Ishikawa (cell line): ENCODE measurements around the gene PCDHB14.

Experiments used
- EP300 ChIP-seq: IDR thresholded peaks from 2 replicates; pipeline ENCODE4 v1.6.1; 2012; ENCODE audit warnings: borderline replicate concordance
- FOXM1 ChIP-seq: IDR thresholded peaks from 2 replicates; pipeline ENCODE4 v1.6.1; 2012; ENCODE audit warnings: low read depth, borderline replicate concordance
- RAD21 ChIP-seq: IDR thresholded peaks from 2 replicates; pipeline ENCODE4 v1.6.1; 2012; ENCODE audit warnings: low read depth
- TAF1 ChIP-seq: IDR thresholded peaks from 2 replicates; pipeline ENCODE4 v1.6.1; 2012; ENCODE audit warnings: low read depth, mild to moderate bottlenecking
- TF ChIP-seq, protein P1 (sequence below): IDR thresholded peaks from 2 replicates; pipeline ENCODE4 v1.6.1; 2012; ENCODE audit warnings: low read depth, mild to moderate bottlenecking

DNA sequence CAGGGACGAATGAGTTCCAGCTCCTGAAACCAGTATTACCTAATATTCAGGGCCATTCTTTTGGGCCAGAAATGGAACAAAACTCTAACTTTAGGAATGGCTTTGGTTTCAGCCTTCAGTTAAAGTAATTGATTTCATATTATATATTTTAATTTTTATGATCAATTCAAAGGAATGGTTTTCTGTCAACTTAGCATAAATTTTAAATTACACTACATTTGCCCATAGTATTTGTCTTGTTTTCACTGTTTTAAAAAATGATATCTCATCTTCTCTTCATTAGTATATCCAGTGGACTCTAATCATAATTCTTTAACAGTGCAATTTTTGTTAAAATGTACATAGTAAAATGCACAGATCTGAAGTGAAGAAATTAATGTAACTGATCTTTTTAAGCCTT, 42.8 kb upstream of the PCDHB14 start:
- TF ChIP-seq EP300 (no peak), FOXM1 (no peak), TAF1 (no peak), RAD21 (no peak)
- TF ChIP-seq, protein P1, sequence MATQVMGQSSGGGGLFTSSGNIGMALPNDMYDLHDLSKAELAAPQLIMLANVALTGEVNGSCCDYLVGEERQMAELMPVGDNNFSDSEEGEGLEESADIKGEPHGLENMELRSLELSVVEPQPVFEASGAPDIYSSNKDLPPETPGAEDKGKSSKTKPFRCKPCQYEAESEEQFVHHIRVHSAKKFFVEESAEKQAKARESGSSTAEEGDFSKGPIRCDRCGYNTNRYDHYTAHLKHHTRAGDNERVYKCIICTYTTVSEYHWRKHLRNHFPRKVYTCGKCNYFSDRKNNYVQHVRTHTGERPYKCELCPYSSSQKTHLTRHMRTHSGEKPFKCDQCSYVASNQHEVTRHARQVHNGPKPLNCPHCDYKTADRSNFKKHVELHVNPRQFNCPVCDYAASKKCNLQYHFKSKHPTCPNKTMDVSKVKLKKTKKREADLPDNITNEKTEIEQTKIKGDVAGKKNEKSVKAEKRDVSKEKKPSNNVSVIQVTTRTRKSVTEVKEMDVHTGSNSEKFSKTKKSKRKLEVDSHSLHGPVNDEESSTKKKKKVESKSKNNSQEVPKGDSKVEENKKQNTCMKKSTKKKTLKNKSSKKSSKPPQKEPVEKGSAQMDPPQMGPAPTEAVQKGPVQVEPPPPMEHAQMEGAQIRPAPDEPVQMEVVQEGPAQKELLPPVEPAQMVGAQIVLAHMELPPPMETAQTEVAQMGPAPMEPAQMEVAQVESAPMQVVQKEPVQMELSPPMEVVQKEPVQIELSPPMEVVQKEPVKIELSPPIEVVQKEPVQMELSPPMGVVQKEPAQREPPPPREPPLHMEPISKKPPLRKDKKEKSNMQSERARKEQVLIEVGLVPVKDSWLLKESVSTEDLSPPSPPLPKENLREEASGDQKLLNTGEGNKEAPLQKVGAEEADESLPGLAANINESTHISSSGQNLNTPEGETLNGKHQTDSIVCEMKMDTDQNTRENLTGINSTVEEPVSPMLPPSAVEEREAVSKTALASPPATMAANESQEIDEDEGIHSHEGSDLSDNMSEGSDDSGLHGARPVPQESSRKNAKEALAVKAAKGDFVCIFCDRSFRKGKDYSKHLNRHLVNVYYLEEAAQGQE: no peak
